Nephron (organoid): ENCODE data around the gene KIF6.
"Not testable (repeated sequence)": the region's sequence is repeated elsewhere in the genome, so short reads cannot be mapped to it uniquely, and the experiment has no call there.

ENCODE experiments used
- H3K27ac Mint-ChIP-seq, 3 experiments: 2 replicates each; pipeline ENCODE4 v1.8.0; 2020; ENCODE audit warnings: mixed read lengths in 3 of 3, mild to moderate bottlenecking in 2 of 3, moderate library complexity in 1 of 3
- H3K27me3 Mint-ChIP-seq: 2 replicates; pipeline ENCODE4 v1.8.0; 2021; ENCODE audit warnings: low read depth, mild to moderate bottlenecking, moderate library complexity, mixed read lengths
- H3K36me3 Mint-ChIP-seq: 2 replicates; pipeline ENCODE4 v1.8.0; 2020; ENCODE audit warnings: low read depth, mixed read lengths
- H3K4me1 Mint-ChIP-seq: 2 replicates; pipeline ENCODE4 v1.8.0; 2020; ENCODE audit warnings: mixed read lengths
- H3K4me3 Mint-ChIP-seq, 3 experiments: 2 replicates each; pipeline ENCODE4 v1.8.0; 2020; ENCODE audit warnings: mild to moderate bottlenecking in 3 of 3, mixed read lengths in 3 of 3, moderate library complexity in 2 of 3
- H3K9me3 Mint-ChIP-seq: 2 replicates; pipeline ENCODE4 v1.8.0; 2020; ENCODE audit warnings: mixed read lengths
- CTCF ChIP-seq, 3 experiments: fragments of 200-600 bp; sonication (generic); IDR thresholded peaks; one replicate each; pipeline ENCODE4 v1.5.0; 2021; ENCODE audit warnings: antibody characterized with exemption in 3 of 3; ENCODE audit not compliant: unreplicated experiment in 3 of 3

The KIF6 gene

GRCh38 chr6:39678914-39679313 is 46.3 kb downstream of the KIF6 start:
- Mint-ChIP-seq H3K36me3 (no peaks in the 10 kb centered on the region), H3K4me1 (peaks cover 13% of the 10 kb centered on the region), H3K27ac (no peak overlapping the region), H3K9me3 (peaks cover 11% of the 10 kb centered on the region), H3K4me3 (no peak overlapping the region), H3K27me3 (no peaks in the 10 kb centered on the region)
- no peak for TF ChIP-seq CTCF (IDR thresholded peaks at IDR 0.05; ENCODE audit: unreplicated experiment in 3 of 3)

- H3K27me3 Mint-ChIP-seq, H3K36me3 Mint-ChIP-seq, H3K4me3 Mint-ChIP-seq: not testable (repeated sequence)
Measured at GRCh38 chr6:39677318-39677717, 47.9 kb downstream of the KIF6 start.

GRCh38 chr6:39670519-39670918 is 54.7 kb downstream of the KIF6 start:
- TF ChIP-seq CTCF (IDR thresholded peaks at IDR 0.05; ENCODE audit: unreplicated experiment in 3 of 3), result no peak
- H3K27me3 Mint-ChIP-seq, result no peaks in the 10 kb centered on the region
- no peaks in the 10 kb centered on the region for H3K36me3 Mint-ChIP-seq
- H3K4me1 Mint-ChIP-seq, result peaks cover 19% of the 10 kb centered on the region
- no peak overlapping the region for H3K4me3 Mint-ChIP-seq
- no peak overlapping the region for H3K27ac Mint-ChIP-seq
- peaks cover 12% of the 10 kb centered on the region for H3K9me3 Mint-ChIP-seq

More at GRCh38 chr6:39677318-39677717, 47.9 kb downstream of the KIF6 start:
- not testable (repeated sequence) for H3K27ac Mint-ChIP-seq
- Mint-ChIP-seq H3K4me1 (peaks cover 13% of the 10 kb centered on the region), H3K9me3 (peaks cover 20% of the 10 kb centered on the region)

- peaks cover 10% of the 10 kb centered on the region for H3K9me3 Mint-ChIP-seq
- H3K27me3 Mint-ChIP-seq, result no peaks in the 10 kb centered on the region
- no peak overlapping the region for H3K27ac Mint-ChIP-seq
- no peaks in the 10 kb centered on the region for H3K36me3 Mint-ChIP-seq
- H3K4me3 Mint-ChIP-seq, result no peak overlapping the region
- TF ChIP-seq CTCF (IDR thresholded peaks at IDR 0.05; ENCODE audit: unreplicated experiment in 3 of 3), result no peak
- peaks cover 24% of the 10 kb centered on the region for H3K4me1 Mint-ChIP-seq
Measured at GRCh38 chr6:39669973-39670342, 55.2 kb downstream of the KIF6 start.

- no peaks in the 10 kb centered on the region for H3K27me3 Mint-ChIP-seq
- peaks cover 10% of the 10 kb centered on the region for H3K9me3 Mint-ChIP-seq
- H3K4me3 Mint-ChIP-seq, result no peak overlapping the region
- H3K4me1 Mint-ChIP-seq, result peaks cover 28% of the 10 kb centered on the region
- H3K36me3 Mint-ChIP-seq, result no peaks in the 10 kb centered on the region
- peak overlapping the region; percentile 5 to 18 (median 6) for H3K27ac Mint-ChIP-seq
- TF ChIP-seq CTCF (IDR thresholded peaks at IDR 0.05; ENCODE audit: unreplicated experiment in 3 of 3), result no peak
Measured at GRCh38 chr6:39669207-39669972, 55.8 kb downstream of the KIF6 start.

GRCh38 chr6:39666706-39667489 is 58.3 kb downstream of the KIF6 start:
- Mint-ChIP-seq H3K4me3 (no peak overlapping the region), H3K27me3 (no peaks in the 10 kb centered on the region), H3K36me3 (no peaks in the 10 kb centered on the region), H3K9me3 (no peaks in the 10 kb centered on the region), H3K27ac (peak overlapping the region; percentile 13 to 32 (median 13)), H3K4me1 (peaks cover 41% of the 10 kb centered on the region)
- TF ChIP-seq CTCF (IDR thresholded peaks at IDR 0.05; ENCODE audit: unreplicated experiment in 3 of 3), result no peak
